ENCODE data around the gene TAPBPL. TPM values are rescaled to one million over a fixed set of nuclear protein-coding genes. Genes with fewer than 3 reads are reported as not detected.

Gene TAPBPL
- total and polyA plus RNA-seq, 2 of the 4 experiments (the other 2 are of a cell fraction) = 3.4 to 12.1 TPM

- POLR2A ChIA-PET (ENCODE audit: unreplicated experiment) = interaction anchor here (0.5 to 0.9 kb wide), 3 partner anchors 11 to 41 kb away, joined by 3 to 8 read pairs (median 3); partner anchors contain the start of gene GAPDH
- CTCF ChIA-PET = interaction anchor here (0.6 to 1.0 kb wide), 2 partner anchors 10 to 43 kb away, joined by 3 read pairs; no protein-coding TSS in a partner anchor
- H3K4ac ChIP-seq (ENCODE audit: low read depth, low read length) = peak within 1 kb of the TSS; percentile 96
- H3K23ac ChIP-seq (ENCODE audit: low read depth, low read length) = peak within 1 kb of the TSS; percentile 94
- peak within 1 kb of the TSS; percentile 89 for H4K5ac ChIP-seq (ENCODE audit: low read depth, low read length)
- H3K79me1 ChIP-seq (ENCODE audit: low read depth in 1 of 2, low read length in 2 of 2) = peaks cover 33 to 45% of the 10 kb centered on the region in 2 experiments
- peak within 1 kb of the TSS; percentile 95 for H3K9ac ChIP-seq (ENCODE audit: low read depth, low read length)
- peak within 1 kb of the TSS; percentile 94 for H2AFZ ChIP-seq (replicated peaks; ENCODE audit: low read length, poor library complexity)
- DNase-seq (peak; percentile 90), ATAC-seq (ENCODE audit: low read depth) (peak; percentile 78)
- H2BK15ac ChIP-seq (ENCODE audit: low read depth, low read length) = peak within 1 kb of the TSS; percentile 79; the same call in 2 of the 3 replicates
- H3K4me3 ChIP-seq (ENCODE audit: insufficient read depth, low read depth, low read length) = peak within 1 kb of the TSS; percentile 83
- peak within 1 kb of the TSS; percentile 90 for H2BK5ac ChIP-seq (ENCODE audit: low read depth, low read length, poor library complexity, severe bottlenecking)
- TF ChIP-seq MXI1 (IDR thresholded peaks at IDR 0.05; ENCODE audit: borderline replicate concordance, low read depth, low read length) = peak; percentile 49; the same call in 1 of the 2 replicates
- peak; percentile 78; the same call in 1 of the 2 replicates for TF ChIP-seq MAZ (IDR thresholded peaks at IDR 0.05; ENCODE audit: borderline replicate concordance, low read depth, low read length)
- TF ChIP-seq RCOR1 (IDR thresholded peaks at IDR 0.05; ENCODE audit: insufficient replicate concordance, low read length) = no peak
- H2BK20ac ChIP-seq (ENCODE audit: low read depth, low read length) = peak within 1 kb of the TSS; percentile 7; the same call in 1 of the 2 replicates
- H3K14ac ChIP-seq (replicated peaks; ENCODE audit: low read depth, low read length) = peak within 1 kb of the TSS; percentile 97
- peak within 1 kb of the TSS; percentile 97 for H3K4me2 ChIP-seq (ENCODE audit: low read depth, low read length)
- no peaks in the 10 kb centered on the region; the same call in 1 of the 2 replicates for H3K36me3 ChIP-seq (ENCODE audit: control insufficient read depth, insufficient read depth, low read length)
- H3K9me3 ChIP-seq (ENCODE audit: control insufficient read depth, insufficient read depth, low read length) = no peaks in the 10 kb centered on the region
- no peaks in the 10 kb centered on the region; the same call in 1 of the 2 replicates for H3K4me1 ChIP-seq (ENCODE audit: control insufficient read depth, insufficient read depth, low read length)
- peak within 1 kb of the TSS; percentile 96 for H3K56ac ChIP-seq (ENCODE audit: extremely low read depth, insufficient read depth, low read length)
- H2AK9ac ChIP-seq (replicated peaks; ENCODE audit: low read depth, low read length, poor library complexity) = peak within 1 kb of the TSS; percentile 93
- peak within 1 kb of the TSS; percentile 94 for H3K27ac ChIP-seq (ENCODE audit: insufficient read depth, low read length)
- H4K91ac ChIP-seq (ENCODE audit: insufficient read depth, low read depth, low read length) = peak within 1 kb of the TSS; percentile 93
- in situ Hi-C loops (cut with MboI; ENCODE audit: low sequenced_read_pairs) = no loop called here
- H3K9me1 ChIP-seq (ENCODE audit: insufficient read depth, low read length) = peaks cover 8% of the 10 kb centered on the region
- TSS peak; percentile 100 for BruUV-seq (replicated peaks)
- peak within 1 kb of the TSS; percentile 99 for H2AK5ac ChIP-seq (ENCODE audit: low read depth, low read length)
- dilution Hi-C loops (cut with HindIII; ENCODE audit: low sequenced_read_pairs, unreplicated experiment) = no loop called here
- H4K20me1 ChIP-seq (ENCODE audit: insufficient read depth, low read length) = peaks cover 4% of the 10 kb centered on the region
- WGBS, 2 experiments (ENCODE audit: extremely low coverage in 2 of 2, insufficient read length in 1 of 2) = no CpG with 5 or more reads among the region's 39 CpGs
- no peaks in the 10 kb centered on the region for H3K27me3 ChIP-seq (ENCODE audit: control insufficient read depth, insufficient read depth, low read length)
- intact Hi-C loops (cut with micrococcal nuclease) = loop anchor here (2.0 kb wide), 1 partner anchor 62 kb away; no protein-coding TSS in a partner anchor
- H3K18ac ChIP-seq (ENCODE audit: low read depth, low read length) = peak within 1 kb of the TSS; percentile 73
- H4K8ac ChIP-seq (ENCODE audit: low read depth in 2 of 2, low read length in 2 of 2) = peak within 1 kb of the TSS; percentile 90 to 99
- peak within 1 kb of the TSS; percentile 67 for H2BK120ac ChIP-seq (ENCODE audit: low read depth, low read length)
Measured at GRCh38 chr12:6492838-6493496, 41.1 kb downstream of the TAPBPL start, which contains the start of gene MRPL51. TSS of gene MRPL51 (minus strand) at chr12:6493262. CDS start at chr12:6493136, 126 bp downstream.
